H1 (cell line): ENCODE results near the gene MAFB. TPM values are rescaled to one million over a fixed set of nuclear protein-coding genes. Genes with fewer than 3 reads are reported as not detected.

ENCODE experiments used
- CTCF ChIA-PET: fragments of 300-600 bp; sonication (Branson Sonifier 250); formaldehyde crosslinking; loops from one replicate; lab custom pipeline; 2021; ENCODE audit not compliant: partially characterized antibody; lab: Charles Lee
- POLR2A ChIA-PET: fragments of 300-600 bp; sonication (Branson Sonifier 250); formaldehyde crosslinking; loops from one replicate; lab custom pipeline; 2021; ENCODE audit warnings: inconsistent platforms; ENCODE audit not compliant: partially characterized antibody; lab: Charles Lee
- DNase-seq, 2 experiments: peaks; one replicate each; pipeline versions ENCODE4 v3.0.0 to v3.0.0-alpha.2; 2010 to 2022; ENCODE audit warnings: low spot score in 2 of 2, low read depth in 1 of 2, mixed read lengths in 1 of 2
- FAIRE-seq: peaks from 2 replicates; lab custom pipeline; 2011; peaks lifted over from hg19 to GRCh38; lab: Jason Lieb, UNC
- H2AFZ ChIP-seq: 2 replicates; pipeline ENCODE4 v1.8.1; 2012; ENCODE audit warnings: low read length, inconsistent platforms
- H2AK5ac ChIP-seq: 2 replicates; pipeline ENCODE4 v1.6.1; 2013; ENCODE audit warnings: low read depth, low read length
- H2BK120ac ChIP-seq: replicated peaks from 2 replicates; pipeline ENCODE3; 2013; ENCODE audit warnings: low read depth, low read length, inconsistent platforms
- H2BK12ac ChIP-seq: 2 replicates; pipeline ENCODE4 v1.6.1; 2013; ENCODE audit warnings: low read depth, low read length
- H2BK15ac ChIP-seq: 2 replicates; pipeline ENCODE4 v1.6.1; 2013; ENCODE audit warnings: low read length
- H2BK20ac ChIP-seq: 2 replicates; pipeline ENCODE4 v1.6.1; 2013; ENCODE audit warnings: low read length
- H2BK5ac ChIP-seq: 2 replicates; pipeline ENCODE4 v1.6.1; 2013; ENCODE audit warnings: low read depth, low read length
- H3K14ac ChIP-seq: 2 replicates; pipeline ENCODE4 v1.6.1; 2013; ENCODE audit warnings: inconsistent platforms; ENCODE audit not compliant: insufficient read length
- H3K18ac ChIP-seq: 2 replicates; pipeline ENCODE4 v1.6.1; 2013; ENCODE audit warnings: low read length; ENCODE audit errors: extremely low read depth
- H3K23ac ChIP-seq: 2 replicates; pipeline ENCODE4 v1.6.1; 2013; ENCODE audit warnings: inconsistent platforms; ENCODE audit not compliant: insufficient read length
- H3K23me2 ChIP-seq: 2 replicates; pipeline ENCODE4 v1.6.1; 2013; ENCODE audit warnings: low read depth, low read length
- H3K27ac ChIP-seq: 2 replicates; pipeline ENCODE4 v1.6.1; 2011; ENCODE audit warnings: low read depth, low read length, inconsistent platforms
- H3K27me3 ChIP-seq, 4 experiments: replicated peaks in 1 of 4; 1 replicate in 1 of 4; 2 replicates in 3 of 4; pipeline versions ENCODE4 v1.6.1 to v1.8.1; 2011 to 2013; ENCODE audit warnings: low read length in 3 of 4, mild to moderate bottlenecking in 3 of 4, inconsistent platforms in 2 of 4, mixed read lengths in 2 of 4, moderate library complexity in 1 of 4; ENCODE audit not compliant: control insufficient read depth in 3 of 4, insufficient read depth in 3 of 4; ENCODE audit errors: extremely low read depth in 1 of 4
- H3K36me3 ChIP-seq, 4 experiments: 2 replicates each; pipeline versions ENCODE4 v1.6.1 to v1.8.1; 2011 to 2013; ENCODE audit warnings: mild to moderate bottlenecking in 4 of 4, low read length in 3 of 4, moderate library complexity in 2 of 4, control low read depth in 1 of 4, inconsistent platforms in 1 of 4; ENCODE audit not compliant: insufficient read depth in 4 of 4, control insufficient read depth in 2 of 4
- H3K4ac ChIP-seq: replicated peaks from 2 replicates; pipeline ENCODE3; 2013; ENCODE audit warnings: low read length, low read depth, mixed read lengths, inconsistent platforms; ENCODE audit not compliant: insufficient read length
- H3K4me1 ChIP-seq, 4 experiments: replicated peaks in 1 of 4; 1 replicate in 1 of 4; 2 replicates in 3 of 4; pipeline versions ENCODE4 v1.6.1 to v1.8.1; 2011 to 2013; ENCODE audit warnings: low read length in 3 of 4, inconsistent platforms in 2 of 4, mixed read lengths in 1 of 4; ENCODE audit not compliant: insufficient read depth in 4 of 4, control insufficient read depth in 3 of 4
- H3K4me2 ChIP-seq, 2 experiments: 2 replicates each; pipeline versions ENCODE4 v1.6.1 to v1.8.1; 2011 to 2013; ENCODE audit warnings: low read depth in 2 of 2, low read length in 2 of 2, control low read depth in 1 of 2, inconsistent platforms in 1 of 2, mild to moderate bottlenecking in 1 of 2; ENCODE audit not compliant: insufficient read depth in 1 of 2
- H3K4me3 ChIP-seq, 4 experiments: fragments of 200-600, 300-600 bp in 1 of 4; sonication (generic), shearing (Covaris generic), sonication (Bioruptor Twin) in 1 of 4; 2 replicates each; pipeline versions ENCODE4 v1.5.1 to v1.8.1; 2011 to 2016; ENCODE audit warnings: low read length in 4 of 4, low read depth in 3 of 4, control low read depth in 2 of 4, inconsistent platforms in 2 of 4, mild to moderate bottlenecking in 2 of 4, mixed read lengths in 1 of 4, moderate library complexity in 1 of 4; ENCODE audit not compliant: insufficient read depth in 2 of 4; ENCODE audit errors: extremely low read depth in 1 of 4
- H3K56ac ChIP-seq: replicated peaks from 2 replicates; pipeline ENCODE3; 2013; ENCODE audit warnings: low read depth, mild to moderate bottlenecking, mixed read lengths, low read length, inconsistent platforms; ENCODE audit not compliant: insufficient read length
- H3K79me1 ChIP-seq: 2 replicates; pipeline ENCODE4 v1.6.1; 2013; ENCODE audit warnings: low read depth, low read length, control low read depth
- H3K79me2 ChIP-seq, 2 experiments: 2 replicates each; pipeline versions ENCODE4 v1.6.1 to v1.8.1; 2012 to 2013; ENCODE audit warnings: low read length in 2 of 2, mild to moderate bottlenecking in 2 of 2, inconsistent platforms in 1 of 2; ENCODE audit not compliant: insufficient read depth in 2 of 2, control insufficient read depth in 1 of 2
- H3K9ac ChIP-seq, 4 experiments: replicated peaks in 1 of 4; 1 replicate in 1 of 4; 2 replicates in 3 of 4; pipeline versions ENCODE4 v1.6.1 to v1.8.1; 2011 to 2013; ENCODE audit warnings: low read depth in 3 of 4, low read length in 3 of 4, control low read depth in 2 of 4, mild to moderate bottlenecking in 2 of 4, moderate library complexity in 2 of 4, inconsistent platforms in 1 of 4; ENCODE audit errors: extremely low read depth in 1 of 4
- H3K9me3 ChIP-seq, 2 experiments: 2 replicates each; pipeline versions ENCODE4 v1.6.1 to v1.8.1; 2012 to 2013; ENCODE audit warnings: mild to moderate bottlenecking in 2 of 2, moderate library complexity in 2 of 2, control low read depth in 1 of 2, inconsistent platforms in 1 of 2, low read depth in 1 of 2, low read length in 1 of 2, mixed read lengths in 1 of 2; ENCODE audit not compliant: insufficient read depth in 2 of 2
- H4K20me1 ChIP-seq, 2 experiments: replicated peaks in 1 of 2; 2 replicates each; pipeline versions ENCODE3 to v1.8.1; 2011 to 2013; ENCODE audit warnings: inconsistent platforms in 2 of 2, low read length in 2 of 2, mild to moderate bottlenecking in 1 of 2; ENCODE audit not compliant: insufficient read depth in 2 of 2, control insufficient read depth in 1 of 2
- H4K5ac ChIP-seq: 2 replicates; pipeline ENCODE4 v1.6.1; 2013; ENCODE audit warnings: low read length, low read depth, mixed read lengths, inconsistent platforms; ENCODE audit not compliant: insufficient read length
- H4K8ac ChIP-seq: 2 replicates; pipeline ENCODE4 v1.8.0; 2013; ENCODE audit warnings: mild to moderate bottlenecking, moderate library complexity, low read length, inconsistent platforms; ENCODE audit not compliant: insufficient read depth; ENCODE audit errors: extremely low read depth
- H4K91ac ChIP-seq: replicated peaks from 2 replicates; pipeline ENCODE3; 2013; ENCODE audit warnings: low read length, mixed read lengths, inconsistent platforms; ENCODE audit not compliant: insufficient read length
- BACH1 ChIP-seq: IDR thresholded peaks from 2 replicates; pipeline ENCODE4 v1.6.1; 2012; ENCODE audit warnings: low read length, improper control_type of control experiment
- CBX5 ChIP-seq: fragments of 300-800, 300-1000 bp; sonication (generic); IDR thresholded peaks from 2 replicates; pipeline ENCODE4 v1.7.1; 2016; ENCODE audit warnings: antibody characterized with exemption, low read length, low read depth
- CHD1 ChIP-seq: IDR thresholded peaks from 2 replicates; pipeline ENCODE4 v1.6.1; 2012; ENCODE audit warnings: low read depth, low read length, improper control_type of control experiment
- EGR1 ChIP-seq: IDR thresholded peaks from 2 replicates; pipeline ENCODE4 v1.6.1; 2011; ENCODE audit warnings: low read depth, low read length, borderline replicate concordance
- GABPA ChIP-seq: IDR thresholded peaks from 2 replicates; pipeline ENCODE4 v1.6.1; 2011; ENCODE audit warnings: mild to moderate bottlenecking, low read length, moderate library complexity, borderline replicate concordance; ENCODE audit not compliant: insufficient read depth
- KDM1A ChIP-seq: fragments of 200-600, 300-600 bp; sonication (generic); IDR thresholded peaks from 2 replicates; pipeline ENCODE4 v1.7.1; 2016; ENCODE audit warnings: mild to moderate bottlenecking, low read length, borderline replicate concordance
- RNF2 ChIP-seq: fragments of 200-900, 300-1000 bp; sonication (generic); IDR thresholded peaks from 2 replicates; pipeline ENCODE4 v1.7.1; 2016; ENCODE audit warnings: borderline replicate concordance, low read depth, mild to moderate bottlenecking, antibody characterized with exemption, low read length; ENCODE audit not compliant: poor library complexity, severe bottlenecking; ENCODE audit errors: missing control alignments
- TAF7 ChIP-seq: optimal IDR thresholded peaks from 2 replicates; pipeline ENCODE3; 2011; ENCODE audit warnings: low read depth, mild to moderate bottlenecking, inconsistent platforms, low read length, moderate library complexity, borderline replicate concordance
- TCF12 ChIP-seq: IDR thresholded peaks from 2 replicates; pipeline ENCODE4 v1.6.1; 2011; ENCODE audit warnings: low read depth, mild to moderate bottlenecking, low read length
- WGBS, 2 experiments: shearing (Covaris generic) in 1 of 2; methylation state at CpG; one replicate each; pipeline versions ENCODE4 v1.1.6 to v1.1.7; 2013 to 2015; ENCODE audit warnings: low lambda C conversion rate in 2 of 2, mixed read lengths in 2 of 2, inconsistent platforms in 1 of 2, low coverage in 1 of 2, missing lambda C conversion rate in 1 of 2; ENCODE audit not compliant: insufficient replicate concordance in 2 of 2, insufficient coverage in 1 of 2, insufficient read length in 1 of 2; ENCODE audit errors: extremely low coverage in 1 of 2, missing lambda C conversion rate in 1 of 2; 5-methylcytosine and 5-hydroxymethylcytosine counted together
- polyA plus RNA-seq, 7 experiments: library from polyadenylated mRNA; depleted of rRNA in 3 of 7; stranded (reverse) in 5 of 7; unstranded in 2 of 7; fragments of >200 nt in 5 of 7; fragments of 200-250 nt in 2 of 7; gene quantifications; 1 replicate in 5 of 7; 2 replicates in 1 of 7; 4 replicates in 1 of 7; pipeline versions ENCODE4 v1.2.1 to v1.2.3, GENCODE V29; 2011 to 2013; ENCODE audit warnings: missing spikeins in 2 of 7, mixed read lengths in 2 of 7
- total RNA-seq: library from RNA; stranded (reverse); fragmentation: NEBNext Ultra II Directional; extraction: Animal tissue kit (Norgen Biotek cat#: 25700); gene quantifications from 2 replicates; pipeline ENCODE4 v1.2.1, GENCODE V29; 2021
- TF ChIP-seq, protein P1 (sequence below): IDR thresholded peaks from 2 replicates; pipeline ENCODE4 v1.6.1; 2012; ENCODE audit warnings: inconsistent platforms
- TF ChIP-seq, protein P2 (sequence below): IDR thresholded peaks from 2 replicates; pipeline ENCODE4 v1.6.1; 2012; ENCODE audit warnings: low read length, inconsistent platforms

MAFB gene
- total and polyA plus RNA-seq, 2 of the 8 experiments (the other 6 are each of a cell fraction or from before 2014, with no cell fraction given), result 0.83 to 1.8 TPM

DNA sequence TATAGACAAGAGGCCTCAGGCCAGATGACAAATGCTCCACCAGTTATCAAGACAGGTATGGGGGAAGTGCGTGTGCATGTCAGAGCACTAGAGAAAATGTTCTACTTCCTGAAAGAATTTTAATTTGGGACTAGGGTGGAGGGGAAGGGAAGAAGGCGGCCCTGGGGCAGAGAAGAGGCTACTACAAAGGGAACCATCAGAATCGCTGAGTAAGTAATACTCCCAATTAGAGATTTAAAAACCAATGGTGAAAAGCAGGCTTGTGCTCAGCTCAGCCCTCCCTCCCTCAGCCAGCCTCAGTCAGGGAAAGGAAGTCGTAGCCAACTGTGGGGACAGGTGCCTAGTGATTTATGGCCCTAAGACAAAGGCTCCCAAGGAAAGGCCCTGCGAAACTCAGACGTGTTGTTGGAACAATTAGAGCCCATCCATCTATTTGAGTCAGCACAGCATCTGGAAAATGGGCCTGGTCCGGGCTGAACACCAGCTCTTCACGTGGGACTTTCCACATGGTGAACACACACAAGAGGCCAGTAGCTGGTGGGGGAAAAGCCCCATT lies 15.0 kb upstream of the MAFB start:
- H3K4me3 ChIP-seq, result no peak overlapping the region
- no peak overlapping the region for H3K27ac ChIP-seq
- H3K23ac ChIP-seq, result no peak overlapping the region
- H3K4me2 ChIP-seq, result no peak overlapping the region
- no peak overlapping the region for H2BK120ac ChIP-seq
- H2BK15ac ChIP-seq, result no peak overlapping the region
- no peak for DNase-seq
- H3K79me2 ChIP-seq, result no peaks in the 10 kb centered on the region
- no peak overlapping the region for H4K8ac ChIP-seq
- no peak for FAIRE-seq
- H3K27me3 ChIP-seq, result no peaks in the 10 kb centered on the region; a peak in 1 of 7 replicates
- peaks cover 0 to 3% (median 0%) of the 10 kb centered on the region in 4 experiments; a peak in 1 of 7 replicates for H3K4me1 ChIP-seq
- no peak overlapping the region for H3K56ac ChIP-seq
- no peaks in the 10 kb centered on the region for H3K36me3 ChIP-seq
- H3K18ac ChIP-seq, result no peak overlapping the region
- H2BK5ac ChIP-seq, result no peak overlapping the region
- no peak overlapping the region for H3K14ac ChIP-seq
- H3K4ac ChIP-seq, result no peak overlapping the region
- H3K9ac ChIP-seq, result no peak overlapping the region
- H4K5ac ChIP-seq, result no peak overlapping the region
- no peak overlapping the region for H2BK20ac ChIP-seq
- H4K91ac ChIP-seq, result no peak overlapping the region
- H2AFZ ChIP-seq, result no peak overlapping the region
- ChIA-PET CTCF (interaction anchor here (1.2 to 6.3 kb wide), 7 partner anchors 9 to 259 kb away, joined by 5 to 43 read pairs (median 9); partner anchors contain the start of gene MAFB), POLR2A (no interaction called here)
- H2AK5ac ChIP-seq, result no peak overlapping the region
- H3K9me3 ChIP-seq, result peaks cover 0 to 10% of the 10 kb centered on the region in 2 experiments; a peak in 2 of 4 replicates
- no peaks in the 10 kb centered on the region for H4K20me1 ChIP-seq
- no peaks in the 10 kb centered on the region for H3K23me2 ChIP-seq
- H2BK12ac ChIP-seq, result no peak overlapping the region
- H3K79me1 ChIP-seq, result no peaks in the 10 kb centered on the region
- WGBS, 2 experiments, result 84% methylated on average over 8 of the region's 8 CpGs; no CpG with 5 or more reads in 1 of the 2 experiments
- TF ChIP-seq GABPA (no peak), KDM1A (no peak), EGR1 (no peak), CHD1 (no peak), TCF12 (no peak), TAF7 (no peak), RNF2 (no peak), CBX5 (no peak), BACH1 (no peak)
- TF ChIP-seq, protein P1, sequence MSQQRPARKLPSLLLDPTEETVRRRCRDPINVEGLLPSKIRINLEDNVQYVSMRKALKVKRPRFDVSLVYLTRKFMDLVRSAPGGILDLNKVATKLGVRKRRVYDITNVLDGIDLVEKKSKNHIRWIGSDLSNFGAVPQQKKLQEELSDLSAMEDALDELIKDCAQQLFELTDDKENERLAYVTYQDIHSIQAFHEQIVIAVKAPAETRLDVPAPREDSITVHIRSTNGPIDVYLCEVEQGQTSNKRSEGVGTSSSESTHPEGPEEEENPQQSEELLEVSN, result no peak
- TF ChIP-seq, protein P2, sequence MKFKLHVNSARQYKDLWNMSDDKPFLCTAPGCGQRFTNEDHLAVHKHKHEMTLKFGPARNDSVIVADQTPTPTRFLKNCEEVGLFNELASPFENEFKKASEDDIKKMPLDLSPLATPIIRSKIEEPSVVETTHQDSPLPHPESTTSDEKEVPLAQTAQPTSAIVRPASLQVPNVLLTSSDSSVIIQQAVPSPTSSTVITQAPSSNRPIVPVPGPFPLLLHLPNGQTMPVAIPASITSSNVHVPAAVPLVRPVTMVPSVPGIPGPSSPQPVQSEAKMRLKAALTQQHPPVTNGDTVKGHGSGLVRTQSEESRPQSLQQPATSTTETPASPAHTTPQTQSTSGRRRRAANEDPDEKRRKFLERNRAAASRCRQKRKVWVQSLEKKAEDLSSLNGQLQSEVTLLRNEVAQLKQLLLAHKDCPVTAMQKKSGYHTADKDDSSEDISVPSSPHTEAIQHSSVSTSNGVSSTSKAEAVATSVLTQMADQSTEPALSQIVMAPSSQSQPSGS, result no peak
